Osteoblast (primary cell): Measurements from ENCODE around the gene KIF2B. TPM values are rescaled to one million over a fixed set of nuclear protein-coding genes. Genes with fewer than 3 reads are reported as not detected.

Experiments
- DNase-seq: peaks from one replicate; pipeline ENCODE4 v3.0.0; 2011; ENCODE audit warnings: low spot score, mixed read lengths; ENCODE audit not compliant: insufficient read length; ENCODE audit errors: missing footprints
- H2AFZ ChIP-seq: 2 replicates; pipeline ENCODE4 v1.6.0; 2011; ENCODE audit warnings: mild to moderate bottlenecking, low read length
- H3K27ac ChIP-seq: 2 replicates; pipeline ENCODE4 v1.5.1; 2011; ENCODE audit warnings: mild to moderate bottlenecking, low read depth, low read length, moderate library complexity
- H3K27me3 ChIP-seq: 2 replicates; pipeline ENCODE4 v1.6.0; 2012; ENCODE audit warnings: mild to moderate bottlenecking, control low read depth, inconsistent platforms, low read length, moderate library complexity; ENCODE audit not compliant: insufficient read depth
- H3K36me3 ChIP-seq: 2 replicates; pipeline ENCODE4 v1.5.1; 2011; ENCODE audit warnings: mild to moderate bottlenecking, low read length, control low read depth, moderate library complexity; ENCODE audit not compliant: insufficient read depth
- H3K4me1 ChIP-seq: 2 replicates; pipeline ENCODE4 v1.5.1; 2011; ENCODE audit warnings: mild to moderate bottlenecking, low read length, control low read depth, moderate library complexity; ENCODE audit not compliant: insufficient read depth
- H3K4me2 ChIP-seq: 2 replicates; pipeline ENCODE4 v1.6.0; 2011; ENCODE audit warnings: mild to moderate bottlenecking, low read length; ENCODE audit not compliant: insufficient read depth
- H3K4me3 ChIP-seq: fragments of 200-600 bp; sonication (generic); 3 replicates; pipeline ENCODE4 v1.5.1; 2012; ENCODE audit warnings: mild to moderate bottlenecking, low read length, inconsistent platforms; ENCODE audit not compliant: insufficient read depth
- H3K79me2 ChIP-seq: 2 replicates; pipeline ENCODE4 v1.6.0; 2012; ENCODE audit warnings: mild to moderate bottlenecking, low read length, control low read depth, inconsistent platforms; ENCODE audit not compliant: insufficient read depth
- H3K9me3 ChIP-seq: 2 replicates; pipeline ENCODE4 v1.5.1; 2011; ENCODE audit warnings: low read depth, low read length, control low read depth
- H4K20me1 ChIP-seq: 2 replicates; pipeline ENCODE4 v1.6.0; 2012; ENCODE audit warnings: mild to moderate bottlenecking, low read length, control low read depth; ENCODE audit not compliant: insufficient read depth
- total RNA-seq: library from RNA; depleted of rRNA; stranded (reverse); fragments of >200 nt; gene quantifications from 2 replicates; pipeline ENCODE4 v1.2.3, GENCODE V29; 2012
- TF ChIP-seq, protein P1 (sequence below): IDR thresholded peaks from 2 replicates; pipeline ENCODE4 v1.5.1; 2011; ENCODE audit warnings: mild to moderate bottlenecking, low read depth, low read length, moderate library complexity; ENCODE audit errors: extremely low read depth

Gene KIF2B, protein sequence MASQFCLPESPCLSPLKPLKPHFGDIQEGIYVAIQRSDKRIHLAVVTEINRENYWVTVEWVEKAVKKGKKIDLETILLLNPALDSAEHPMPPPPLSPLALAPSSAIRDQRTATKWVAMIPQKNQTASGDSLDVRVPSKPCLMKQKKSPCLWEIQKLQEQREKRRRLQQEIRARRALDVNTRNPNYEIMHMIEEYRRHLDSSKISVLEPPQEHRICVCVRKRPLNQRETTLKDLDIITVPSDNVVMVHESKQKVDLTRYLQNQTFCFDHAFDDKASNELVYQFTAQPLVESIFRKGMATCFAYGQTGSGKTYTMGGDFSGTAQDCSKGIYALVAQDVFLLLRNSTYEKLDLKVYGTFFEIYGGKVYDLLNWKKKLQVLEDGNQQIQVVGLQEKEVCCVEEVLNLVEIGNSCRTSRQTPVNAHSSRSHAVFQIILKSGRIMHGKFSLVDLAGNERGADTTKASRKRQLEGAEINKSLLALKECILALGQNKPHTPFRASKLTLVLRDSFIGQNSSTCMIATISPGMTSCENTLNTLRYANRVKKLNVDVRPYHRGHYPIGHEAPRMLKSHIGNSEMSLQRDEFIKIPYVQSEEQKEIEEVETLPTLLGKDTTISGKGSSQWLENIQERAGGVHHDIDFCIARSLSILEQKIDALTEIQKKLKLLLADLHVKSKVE
- not detected in 2 replicates for total RNA-seq

DNA sequence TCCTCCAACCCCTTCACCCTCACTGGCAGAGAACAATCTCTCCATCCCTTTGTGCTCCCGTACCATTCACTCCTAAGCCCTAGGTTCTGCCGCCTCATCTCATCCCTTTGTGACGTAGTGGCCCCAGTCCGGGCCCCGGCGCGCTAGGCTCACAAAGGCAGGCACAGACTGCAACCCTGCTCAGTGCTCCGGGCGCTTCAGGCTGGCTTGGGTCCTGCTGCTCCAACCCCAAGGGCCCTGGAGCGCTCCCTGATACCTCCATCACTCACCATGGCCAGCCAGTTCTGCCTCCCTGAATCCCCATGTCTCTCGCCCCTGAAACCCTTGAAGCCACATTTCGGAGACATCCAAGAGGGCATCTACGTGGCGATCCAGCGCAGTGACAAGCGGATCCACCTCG, at the start of gene KIF2B:
Gene KIF2B (plus strand): TSS at position 164 of the 400 bp plus-strand sequence. CDS start 107 bp downstream, at position 271.
- TF ChIP-seq, protein P1, sequence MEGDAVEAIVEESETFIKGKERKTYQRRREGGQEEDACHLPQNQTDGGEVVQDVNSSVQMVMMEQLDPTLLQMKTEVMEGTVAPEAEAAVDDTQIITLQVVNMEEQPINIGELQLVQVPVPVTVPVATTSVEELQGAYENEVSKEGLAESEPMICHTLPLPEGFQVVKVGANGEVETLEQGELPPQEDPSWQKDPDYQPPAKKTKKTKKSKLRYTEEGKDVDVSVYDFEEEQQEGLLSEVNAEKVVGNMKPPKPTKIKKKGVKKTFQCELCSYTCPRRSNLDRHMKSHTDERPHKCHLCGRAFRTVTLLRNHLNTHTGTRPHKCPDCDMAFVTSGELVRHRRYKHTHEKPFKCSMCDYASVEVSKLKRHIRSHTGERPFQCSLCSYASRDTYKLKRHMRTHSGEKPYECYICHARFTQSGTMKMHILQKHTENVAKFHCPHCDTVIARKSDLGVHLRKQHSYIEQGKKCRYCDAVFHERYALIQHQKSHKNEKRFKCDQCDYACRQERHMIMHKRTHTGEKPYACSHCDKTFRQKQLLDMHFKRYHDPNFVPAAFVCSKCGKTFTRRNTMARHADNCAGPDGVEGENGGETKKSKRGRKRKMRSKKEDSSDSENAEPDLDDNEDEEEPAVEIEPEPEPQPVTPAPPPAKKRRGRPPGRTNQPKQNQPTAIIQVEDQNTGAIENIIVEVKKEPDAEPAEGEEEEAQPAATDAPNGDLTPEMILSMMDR, result no peak
- Histone ChIP-seq H3K27me3 (no peaks in the 10 kb centered on the region), H3K9me3 (peaks cover 4% of the 10 kb centered on the region), H3K79me2 (no peaks in the 10 kb centered on the region), H4K20me1 (no peaks in the 10 kb centered on the region), H3K36me3 (no peaks in the 10 kb centered on the region), H3K4me3 (no peak within 1 kb of the TSS), H3K27ac (no peak within 1 kb of the TSS), H3K4me1 (no peaks in the 10 kb centered on the region), H2AFZ (no peak within 1 kb of the TSS), H3K4me2 (no peak within 1 kb of the TSS)
- DNase-seq, result no peak

DNA sequence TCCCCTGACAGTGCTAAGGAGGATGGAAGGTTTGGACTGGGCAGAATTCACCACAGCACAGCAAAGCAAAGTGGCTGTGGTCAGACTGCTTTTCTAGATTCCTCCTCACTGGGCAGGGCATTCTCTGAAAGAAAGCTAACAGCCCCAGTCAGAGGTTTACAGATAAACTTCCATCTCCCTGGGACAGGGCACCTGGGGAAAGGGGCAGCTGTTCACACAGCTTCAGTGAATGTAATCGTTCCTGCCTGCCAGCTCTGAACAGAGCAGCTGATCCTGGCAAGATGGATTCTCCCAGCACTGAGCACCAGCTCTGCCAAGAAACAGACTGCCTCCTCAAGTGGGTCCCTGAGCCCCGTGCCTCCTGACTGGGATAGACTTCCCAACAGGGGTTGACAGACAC, 42.4 kb upstream of the KIF2B start:
- TF ChIP-seq, protein P1, result no peak
- H3K9me3 ChIP-seq, result no peaks in the 10 kb centered on the region
- no peaks in the 10 kb centered on the region for H4K20me1 ChIP-seq
- no peak overlapping the region for H3K4me3 ChIP-seq
- no peak for DNase-seq
- no peak overlapping the region for H3K27ac ChIP-seq
- no peaks in the 10 kb centered on the region for H3K27me3 ChIP-seq
- no peaks in the 10 kb centered on the region for H3K4me1 ChIP-seq
- H3K4me2 ChIP-seq, result no peak overlapping the region
- H2AFZ ChIP-seq, result no peak overlapping the region
- H3K36me3 ChIP-seq, result no peaks in the 10 kb centered on the region
- H3K79me2 ChIP-seq, result no peaks in the 10 kb centered on the region

DNA sequence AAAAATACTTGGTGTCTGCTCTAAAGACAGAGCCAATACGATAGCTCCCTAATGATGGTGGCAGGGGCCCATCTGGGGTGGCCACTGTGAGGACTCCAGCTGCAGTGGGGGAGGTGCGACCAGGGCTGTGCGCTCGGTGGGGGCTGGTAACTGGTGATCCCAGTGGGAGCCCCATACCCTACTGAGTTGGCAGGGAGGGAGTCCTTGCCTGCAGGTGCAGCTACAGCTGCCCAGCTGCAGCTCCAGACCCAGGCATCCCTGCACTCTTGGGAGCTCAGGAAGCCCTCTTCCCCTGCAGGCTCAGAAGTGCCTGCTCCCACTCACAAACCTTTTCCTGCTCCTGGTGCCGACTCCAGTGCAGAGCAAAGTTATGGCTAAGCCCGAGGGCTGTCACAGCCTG, 31.2 kb upstream of the KIF2B start:
- no peaks in the 10 kb centered on the region for H3K36me3 ChIP-seq
- no peaks in the 10 kb centered on the region for H3K27me3 ChIP-seq
- H3K4me3 ChIP-seq, result no peak overlapping the region
- no peaks in the 10 kb centered on the region for H3K4me1 ChIP-seq
- TF ChIP-seq, protein P1, result no peak
- no peaks in the 10 kb centered on the region for H3K79me2 ChIP-seq
- H3K9me3 ChIP-seq, result no peaks in the 10 kb centered on the region
- no peak overlapping the region for H3K27ac ChIP-seq
- H3K4me2 ChIP-seq, result no peak overlapping the region
- H2AFZ ChIP-seq, result no peak overlapping the region
- H4K20me1 ChIP-seq, result no peaks in the 10 kb centered on the region
- no peak for DNase-seq

DNA sequence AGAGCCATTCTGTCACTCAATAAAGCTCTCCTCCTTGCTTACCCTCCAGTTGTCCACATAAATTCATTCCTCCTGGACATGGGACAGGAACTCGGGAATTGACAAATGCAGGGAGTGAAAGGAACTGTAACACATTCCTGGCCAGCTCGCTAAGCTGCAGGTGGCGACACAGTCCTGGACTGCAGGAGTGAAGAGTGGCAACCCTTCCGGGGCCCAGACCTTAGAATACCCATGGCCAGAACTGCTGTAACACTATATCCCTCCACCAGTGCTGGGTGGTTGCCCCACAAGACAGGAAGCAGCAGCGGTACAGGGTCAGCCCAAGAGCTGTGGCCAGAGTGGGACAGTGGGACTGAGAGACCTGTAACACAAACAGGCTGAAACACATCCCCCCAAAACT, 30.3 kb upstream of the KIF2B start:
- Histone ChIP-seq H3K4me3 (no peak overlapping the region), H2AFZ (no peak overlapping the region), H3K36me3 (no peaks in the 10 kb centered on the region), H4K20me1 (no peaks in the 10 kb centered on the region), H3K4me1 (no peaks in the 10 kb centered on the region), H3K4me2 (no peak overlapping the region), H3K27me3 (no peaks in the 10 kb centered on the region), H3K79me2 (no peaks in the 10 kb centered on the region), H3K27ac (no peak overlapping the region), H3K9me3 (no peaks in the 10 kb centered on the region)
- TF ChIP-seq, protein P1, result no peak
- DNase-seq, result no peak
